IMR-90 (cell line): ENCODE results near the gene SCTR. TPM values are rescaled to one million over a fixed set of nuclear protein-coding genes. Genes with fewer than 3 reads are reported as not detected.

Source experiments
- ATAC-seq: fragments of 200-7000 bp; cut with Tn5 transposase; 2 replicates; pipeline ENCODE4 v1.9.1; 2020; ENCODE audit warnings: low read depth, mild to moderate bottlenecking, moderate library complexity
- BruUV-seq: library from RNA; stranded (reverse); fragments of 400-500 nt; replicated peaks from 2 replicates; lab custom pipeline; 2021; lab: Mats Ljungman, UMichigan
- CTCF ChIA-PET: fragments of 300-600 bp; formaldehyde crosslinking; extraction: SDS; loops from one replicate; lab custom pipeline; 2021; ENCODE audit warnings: antibody characterized with exemption; lab: Yijun Ruan, JAX
- POLR2A ChIA-PET: fragments of 300-600 bp; sonication (Branson Sonifier 250); formaldehyde crosslinking; loops from one replicate; lab custom pipeline; 2022; ENCODE audit warnings: antibody characterized with exemption; ENCODE audit not compliant: unreplicated experiment; lab: Charles Lee
- DNase-seq: peaks from one replicate; pipeline ENCODE4 v3.0.0; 2013
- H2AFZ ChIP-seq: replicated peaks from 2 replicates; pipeline ENCODE3; 2013; ENCODE audit warnings: low read length, mild to moderate bottlenecking; ENCODE audit not compliant: poor library complexity
- H2AK5ac ChIP-seq: 2 replicates; pipeline ENCODE4 v1.6.1; 2013; ENCODE audit warnings: low read depth, low read length, inconsistent platforms
- H2AK9ac ChIP-seq: replicated peaks from 2 replicates; pipeline ENCODE3; 2013; ENCODE audit warnings: mild to moderate bottlenecking, low read depth, low read length, moderate library complexity; ENCODE audit not compliant: poor library complexity
- H2BK120ac ChIP-seq: 2 replicates; pipeline ENCODE4 v1.6.1; 2013; ENCODE audit warnings: low read depth, low read length, inconsistent platforms
- H2BK15ac ChIP-seq: 3 replicates; pipeline ENCODE4 v1.6.1; 2013; ENCODE audit warnings: low read depth, low read length, inconsistent platforms
- H2BK20ac ChIP-seq: 2 replicates; pipeline ENCODE4 v1.6.1; 2013; ENCODE audit warnings: low read depth, mild to moderate bottlenecking, inconsistent platforms, low read length, moderate library complexity
- H2BK5ac ChIP-seq: 2 replicates; pipeline ENCODE4 v1.6.1; 2013; ENCODE audit warnings: mild to moderate bottlenecking, low read depth, low read length, inconsistent platforms; ENCODE audit not compliant: poor library complexity, severe bottlenecking
- H3K14ac ChIP-seq: replicated peaks from 2 replicates; pipeline ENCODE4 v1.6.1; 2013; ENCODE audit warnings: low read depth, low read length, inconsistent platforms
- H3K18ac ChIP-seq: 2 replicates; pipeline ENCODE4 v1.6.1; 2013; ENCODE audit warnings: low read depth, low read length, control low read depth
- H3K23ac ChIP-seq: 2 replicates; pipeline ENCODE4 v1.6.1; 2013; ENCODE audit warnings: low read depth, low read length, inconsistent platforms
- H3K27ac ChIP-seq: 2 replicates; pipeline ENCODE4 v1.5.1; 2013; ENCODE audit warnings: mild to moderate bottlenecking, control low read depth, low read length; ENCODE audit not compliant: insufficient read depth
- H3K27me3 ChIP-seq: 2 replicates; pipeline ENCODE4 v1.6.1; 2013; ENCODE audit warnings: low read length; ENCODE audit not compliant: control insufficient read depth, insufficient read depth
- H3K36me3 ChIP-seq: 2 replicates; pipeline ENCODE4 v1.6.1; 2013; ENCODE audit warnings: low read length, mixed read lengths; ENCODE audit not compliant: control insufficient read depth, insufficient read depth
- H3K4ac ChIP-seq: 2 replicates; pipeline ENCODE4 v1.6.1; 2013; ENCODE audit warnings: low read depth, low read length, inconsistent platforms
- H3K4me1 ChIP-seq: 2 replicates; pipeline ENCODE4 v1.6.1; 2013; ENCODE audit warnings: low read length, mixed read lengths; ENCODE audit not compliant: control insufficient read depth, insufficient read depth
- H3K4me2 ChIP-seq: 2 replicates; pipeline ENCODE4 v1.6.1; 2013; ENCODE audit warnings: low read depth, mild to moderate bottlenecking, control low read depth, low read length, moderate library complexity
- H3K4me3 ChIP-seq: 2 replicates; pipeline ENCODE4 v1.5.1; 2013; ENCODE audit warnings: low read depth, mild to moderate bottlenecking, control low read depth, low read length, moderate library complexity; ENCODE audit not compliant: insufficient read depth
- H3K56ac ChIP-seq: 2 replicates; pipeline ENCODE4 v1.6.1; 2013; ENCODE audit warnings: low read length, inconsistent platforms; ENCODE audit not compliant: insufficient read depth; ENCODE audit errors: extremely low read depth
- H3K79me1 ChIP-seq, 2 experiments: 2 replicates each; pipeline ENCODE4 v1.6.1; 2013; ENCODE audit warnings: low read length in 2 of 2, inconsistent platforms in 1 of 2, low read depth in 1 of 2
- H3K9ac ChIP-seq: 2 replicates; pipeline ENCODE4 v1.6.1; 2013; ENCODE audit warnings: low read depth, low read length, control low read depth
- H3K9me1 ChIP-seq: 2 replicates; pipeline ENCODE4 v1.6.1; 2013; ENCODE audit warnings: low read length, inconsistent platforms; ENCODE audit not compliant: insufficient read depth
- H3K9me3 ChIP-seq: 2 replicates; pipeline ENCODE4 v1.6.1; 2013; ENCODE audit warnings: low read length; ENCODE audit not compliant: control insufficient read depth, insufficient read depth
- H4K20me1 ChIP-seq: 2 replicates; pipeline ENCODE4 v1.6.1; 2013; ENCODE audit warnings: low read length, inconsistent platforms; ENCODE audit not compliant: insufficient read depth
- H4K5ac ChIP-seq: 2 replicates; pipeline ENCODE4 v1.6.1; 2013; ENCODE audit warnings: mild to moderate bottlenecking, low read depth, low read length, control low read depth
- H4K8ac ChIP-seq, 2 experiments: 2 replicates each; pipeline ENCODE4 v1.6.1; 2013; ENCODE audit warnings: low read depth in 2 of 2, low read length in 2 of 2, control low read depth in 1 of 2, inconsistent platforms in 1 of 2
- H4K91ac ChIP-seq: 2 replicates; pipeline ENCODE4 v1.6.1; 2013; ENCODE audit warnings: low read depth, low read length, inconsistent platforms; ENCODE audit not compliant: insufficient read depth
- BHLHE40 ChIP-seq: fragments of 150-350 bp; IDR thresholded peaks from 2 replicates; pipeline ENCODE4 v1.6.1; 2016; ENCODE audit warnings: mild to moderate bottlenecking, low read depth, low read length
- CHD1 ChIP-seq: IDR thresholded peaks from 2 replicates; pipeline ENCODE4 v1.6.1; 2012; ENCODE audit warnings: low read depth, low read length, improper control_type of control experiment
- FOS ChIP-seq: fragments of 150-350 bp; IDR thresholded peaks from 2 replicates; pipeline ENCODE4 v1.6.1; 2016; ENCODE audit warnings: low read depth, low read length
- MAFK ChIP-seq: IDR thresholded peaks from 2 replicates; pipeline ENCODE4 v1.6.1; 2012; ENCODE audit warnings: low read depth, low read length, improper control_type of control experiment
- MAZ ChIP-seq: IDR thresholded peaks from 2 replicates; pipeline ENCODE4 v1.6.1; 2012; ENCODE audit warnings: low read depth, mild to moderate bottlenecking, low read length, improper control_type of control experiment, moderate library complexity, borderline replicate concordance
- MXI1 ChIP-seq: IDR thresholded peaks from 2 replicates; pipeline ENCODE4 v1.6.1; 2012; ENCODE audit warnings: low read depth, mild to moderate bottlenecking, low read length, moderate library complexity, borderline replicate concordance
- NFE2L2 ChIP-seq: fragments of 150-350 bp; IDR thresholded peaks from 2 replicates; pipeline ENCODE4 v1.6.1; 2016; ENCODE audit warnings: low read depth, mild to moderate bottlenecking, low read length
- POLR2A ChIP-seq: IDR thresholded peaks from 2 replicates; pipeline ENCODE4 v1.6.1; 2012; ENCODE audit warnings: mild to moderate bottlenecking, low read depth, low read length
- RAD21 ChIP-seq: IDR thresholded peaks from 2 replicates; pipeline ENCODE4 v1.6.1; 2012; ENCODE audit warnings: low read length, improper control_type of control experiment
- RCOR1 ChIP-seq: IDR thresholded peaks from 2 replicates; pipeline ENCODE4 v1.6.1; 2012; ENCODE audit warnings: mild to moderate bottlenecking, low read length, improper control_type of control experiment; ENCODE audit not compliant: insufficient replicate concordance
- RFX5 ChIP-seq: IDR thresholded peaks from 2 replicates; pipeline ENCODE4 v1.8.0; 2012; ENCODE audit warnings: low read depth, mild to moderate bottlenecking, low read length, moderate library complexity
- SMC3 ChIP-seq: fragments of 150-350 bp; IDR thresholded peaks from 2 replicates; pipeline ENCODE4 v1.6.1; 2016; ENCODE audit warnings: low read depth, mild to moderate bottlenecking, antibody characterized with exemption, low read length, moderate library complexity
- WGBS, 2 experiments: methylation state at CpG; one replicate each; pipeline versions ENCODE4 v1.1.5 to v1.1.7; 2013; ENCODE audit warnings: missing lambda C conversion rate in 2 of 2; ENCODE audit not compliant: insufficient read length in 1 of 2; ENCODE audit errors: extremely low coverage in 2 of 2; 5-methylcytosine and 5-hydroxymethylcytosine counted together
- dilution Hi-C: fragments of 300-500 bp; cut with HindIII; formaldehyde crosslinking; loops from one replicate; pipeline ENCODE4 v1.14.3; 2018; ENCODE audit warnings: low sequenced_read_pairs; ENCODE audit not compliant: unreplicated experiment
- in situ Hi-C: fragments of 300-500 bp; cut with MboI; formaldehyde crosslinking; loops from 3 replicates; pipeline ENCODE4 v1.14.3; 2019; ENCODE audit warnings: low sequenced_read_pairs, inconsistent platforms, mixed read lengths
- intact Hi-C: fragments of 100-400 bp; cut with micrococcal nuclease; formaldehyde crosslinking; loops from 2 replicates; pipeline ENCODE4 v1.10.0; 2022
- polyA plus RNA-seq, 3 experiments: library from polyadenylated mRNA; depleted of rRNA; stranded (reverse); fragments of >200 nt; gene quantifications; 2 replicates each; pipeline ENCODE4 v1.2.3, GENCODE V29; 2012; ENCODE audit warnings: low replicate concordance in 1 of 3
- total RNA-seq: library from RNA; depleted of rRNA; stranded (reverse); fragments of >200 nt; gene quantifications from 2 replicates; pipeline ENCODE4 v1.2.3, GENCODE V29; 2012
- TF ChIP-seq, protein P1 (sequence below): fragments of 150-350 bp; IDR thresholded peaks from 2 replicates; pipeline ENCODE4 v1.6.1; 2017; ENCODE audit warnings: mild to moderate bottlenecking, antibody characterized with exemption, low read length, low read depth
- TF ChIP-seq, protein P2 (sequence below): fragments of 150-350 bp; IDR thresholded peaks from 2 replicates; pipeline ENCODE4 v1.6.1; 2016; ENCODE audit warnings: low read depth, mild to moderate bottlenecking, low read length, moderate library complexity, borderline replicate concordance
- TF ChIP-seq, protein P3 (sequence below): conservative IDR thresholded peaks from 2 replicates; pipeline ENCODE4 v1.5.1; 2012; ENCODE audit warnings: mild to moderate bottlenecking, low read depth, low read length, improper control_type of control experiment

The SCTR gene
- total and polyA plus RNA-seq, 2 of the 4 experiments (the other 2 are of a cell fraction), result not detected

DNA sequence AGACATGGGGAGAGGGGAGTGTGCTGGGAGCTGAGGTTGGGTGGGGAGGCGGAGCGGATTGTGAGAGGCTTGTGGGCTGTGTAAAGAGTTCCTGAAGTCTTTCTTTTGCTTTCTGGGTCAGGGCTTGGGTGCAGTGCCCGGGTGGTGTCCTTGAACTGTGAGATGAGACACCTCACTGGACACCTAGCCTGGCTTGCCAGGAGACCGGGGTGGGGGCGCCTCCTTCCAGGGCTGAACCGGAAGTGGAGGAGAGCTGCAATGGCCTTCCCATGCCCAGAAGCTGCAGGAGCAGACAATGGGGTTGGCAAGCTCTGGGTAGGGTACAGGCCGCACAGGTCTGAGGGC is 88.4 kb downstream of the SCTR start:
- H3K9me1 ChIP-seq, result no peaks in the 10 kb centered on the region
- H2AFZ ChIP-seq, result no peak overlapping the region
- H3K27me3 ChIP-seq, result peaks cover 49% of the 10 kb centered on the region
- H2BK5ac ChIP-seq, result no peak overlapping the region
- no peaks in the 10 kb centered on the region; the same call in 1 of the 2 replicates for H3K9me3 ChIP-seq
- no peak overlapping the region for H3K9ac ChIP-seq
- no peak overlapping the region for H3K4ac ChIP-seq
- H4K20me1 ChIP-seq, result no peaks in the 10 kb centered on the region
- H4K8ac ChIP-seq, result no peak overlapping the region
- H2BK120ac ChIP-seq, result no peak overlapping the region
- no peak overlapping the region for H3K4me2 ChIP-seq
- DNase-seq (no peak), ATAC-seq (no peak)
- H2BK15ac ChIP-seq, result no peak overlapping the region
- H2AK9ac ChIP-seq, result no peak overlapping the region
- H3K4me3 ChIP-seq, result no peak overlapping the region
- no peak overlapping the region for H3K14ac ChIP-seq
- ChIA-PET CTCF (no interaction called here), POLR2A (no interaction called here)
- H3K27ac ChIP-seq, result no peak overlapping the region
- WGBS, 2 experiments, result 34% methylated on average over 3 of the region's 7 CpGs; no CpG with 5 or more reads in 1 of the 2 experiments
- H3K56ac ChIP-seq, result no peak overlapping the region
- intact Hi-C loops (no loop called here), dilution Hi-C loops (no loop called here), in situ Hi-C loops (no loop called here)
- no peaks in the 10 kb centered on the region for H3K79me1 ChIP-seq
- H4K91ac ChIP-seq, result no peak overlapping the region
- no peak overlapping the region for H2BK20ac ChIP-seq
- H4K5ac ChIP-seq, result no peak overlapping the region
- peaks cover 3% of the 10 kb centered on the region; the same call in 1 of the 2 replicates for H3K4me1 ChIP-seq
- H3K18ac ChIP-seq, result no peak overlapping the region
- no TSS peak for BruUV-seq
- no peak for TF ChIP-seq MXI1
- no peak for TF ChIP-seq NFE2L2
- TF ChIP-seq POLR2A, result no peak
- no peak for TF ChIP-seq BHLHE40
- TF ChIP-seq RAD21, result no peak
- no peak for TF ChIP-seq RFX5
- TF ChIP-seq RCOR1, result no peak
- no peak for TF ChIP-seq FOS
- TF ChIP-seq, protein P1, sequence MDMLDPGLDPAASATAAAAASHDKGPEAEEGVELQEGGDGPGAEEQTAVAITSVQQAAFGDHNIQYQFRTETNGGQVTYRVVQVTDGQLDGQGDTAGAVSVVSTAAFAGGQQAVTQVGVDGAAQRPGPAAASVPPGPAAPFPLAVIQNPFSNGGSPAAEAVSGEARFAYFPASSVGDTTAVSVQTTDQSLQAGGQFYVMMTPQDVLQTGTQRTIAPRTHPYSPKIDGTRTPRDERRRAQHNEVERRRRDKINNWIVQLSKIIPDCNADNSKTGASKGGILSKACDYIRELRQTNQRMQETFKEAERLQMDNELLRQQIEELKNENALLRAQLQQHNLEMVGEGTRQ, result no peak
- TF ChIP-seq, protein P2, sequence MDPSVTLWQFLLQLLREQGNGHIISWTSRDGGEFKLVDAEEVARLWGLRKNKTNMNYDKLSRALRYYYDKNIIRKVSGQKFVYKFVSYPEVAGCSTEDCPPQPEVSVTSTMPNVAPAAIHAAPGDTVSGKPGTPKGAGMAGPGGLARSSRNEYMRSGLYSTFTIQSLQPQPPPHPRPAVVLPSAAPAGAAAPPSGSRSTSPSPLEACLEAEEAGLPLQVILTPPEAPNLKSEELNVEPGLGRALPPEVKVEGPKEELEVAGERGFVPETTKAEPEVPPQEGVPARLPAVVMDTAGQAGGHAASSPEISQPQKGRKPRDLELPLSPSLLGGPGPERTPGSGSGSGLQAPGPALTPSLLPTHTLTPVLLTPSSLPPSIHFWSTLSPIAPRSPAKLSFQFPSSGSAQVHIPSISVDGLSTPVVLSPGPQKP, result no peak
- TF ChIP-seq MAZ, result no peak
- TF ChIP-seq SMC3, result no peak
- TF ChIP-seq, protein P3, sequence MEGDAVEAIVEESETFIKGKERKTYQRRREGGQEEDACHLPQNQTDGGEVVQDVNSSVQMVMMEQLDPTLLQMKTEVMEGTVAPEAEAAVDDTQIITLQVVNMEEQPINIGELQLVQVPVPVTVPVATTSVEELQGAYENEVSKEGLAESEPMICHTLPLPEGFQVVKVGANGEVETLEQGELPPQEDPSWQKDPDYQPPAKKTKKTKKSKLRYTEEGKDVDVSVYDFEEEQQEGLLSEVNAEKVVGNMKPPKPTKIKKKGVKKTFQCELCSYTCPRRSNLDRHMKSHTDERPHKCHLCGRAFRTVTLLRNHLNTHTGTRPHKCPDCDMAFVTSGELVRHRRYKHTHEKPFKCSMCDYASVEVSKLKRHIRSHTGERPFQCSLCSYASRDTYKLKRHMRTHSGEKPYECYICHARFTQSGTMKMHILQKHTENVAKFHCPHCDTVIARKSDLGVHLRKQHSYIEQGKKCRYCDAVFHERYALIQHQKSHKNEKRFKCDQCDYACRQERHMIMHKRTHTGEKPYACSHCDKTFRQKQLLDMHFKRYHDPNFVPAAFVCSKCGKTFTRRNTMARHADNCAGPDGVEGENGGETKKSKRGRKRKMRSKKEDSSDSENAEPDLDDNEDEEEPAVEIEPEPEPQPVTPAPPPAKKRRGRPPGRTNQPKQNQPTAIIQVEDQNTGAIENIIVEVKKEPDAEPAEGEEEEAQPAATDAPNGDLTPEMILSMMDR, result no peak
- no peak for TF ChIP-seq MAFK
- TF ChIP-seq CHD1, result no peak
- H3K36me3 ChIP-seq, result no peaks in the 10 kb centered on the region
- H3K23ac ChIP-seq, result no peak overlapping the region
- no peak overlapping the region for H2AK5ac ChIP-seq
